Measurements from ENCODE around the gene AGXT. TPM values are rescaled to one million over a fixed set of nuclear protein-coding genes. Genes with fewer than 3 reads are reported as not detected.

AGXT gene
- total RNA-seq, 1 donor from 2014 or later, result not detected

DNA sequence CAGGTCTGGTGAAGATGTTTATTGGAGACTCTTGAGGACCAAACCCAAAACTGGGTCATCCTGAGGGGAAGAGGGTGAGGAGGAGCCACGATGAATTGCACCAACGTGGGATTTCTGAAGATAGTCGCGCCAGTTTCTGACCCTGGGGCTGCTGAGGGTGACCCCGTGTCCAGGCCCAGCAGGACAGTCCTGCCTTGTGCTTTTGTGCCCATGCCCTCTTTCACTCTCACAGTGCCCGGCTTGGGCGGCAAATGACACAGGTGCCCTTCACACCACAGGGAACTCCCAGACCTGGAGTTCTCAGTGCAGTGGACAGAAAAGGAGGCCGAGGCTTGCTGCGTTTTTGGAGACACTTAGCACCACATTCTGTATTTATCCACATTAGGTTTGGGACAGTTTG lies 33.1 kb upstream of the AGXT start:
- Histone ChIP-seq H3K9me3 (no peaks in the 10 kb centered on the region), H3K4me1 (peaks cover 16% of the 10 kb centered on the region), H3K27ac (no peak overlapping the region), H3K4me3 (no peak overlapping the region), H3K27me3 (no peaks in the 10 kb centered on the region), H3K36me3 (no peaks in the 10 kb centered on the region)
- no peak for DNase-seq (ENCODE audit: extremely low spot score in 2 of 2)
- intact Hi-C loops (cut with DNase I), result no loop called here
- TF ChIP-seq, protein P1, sequence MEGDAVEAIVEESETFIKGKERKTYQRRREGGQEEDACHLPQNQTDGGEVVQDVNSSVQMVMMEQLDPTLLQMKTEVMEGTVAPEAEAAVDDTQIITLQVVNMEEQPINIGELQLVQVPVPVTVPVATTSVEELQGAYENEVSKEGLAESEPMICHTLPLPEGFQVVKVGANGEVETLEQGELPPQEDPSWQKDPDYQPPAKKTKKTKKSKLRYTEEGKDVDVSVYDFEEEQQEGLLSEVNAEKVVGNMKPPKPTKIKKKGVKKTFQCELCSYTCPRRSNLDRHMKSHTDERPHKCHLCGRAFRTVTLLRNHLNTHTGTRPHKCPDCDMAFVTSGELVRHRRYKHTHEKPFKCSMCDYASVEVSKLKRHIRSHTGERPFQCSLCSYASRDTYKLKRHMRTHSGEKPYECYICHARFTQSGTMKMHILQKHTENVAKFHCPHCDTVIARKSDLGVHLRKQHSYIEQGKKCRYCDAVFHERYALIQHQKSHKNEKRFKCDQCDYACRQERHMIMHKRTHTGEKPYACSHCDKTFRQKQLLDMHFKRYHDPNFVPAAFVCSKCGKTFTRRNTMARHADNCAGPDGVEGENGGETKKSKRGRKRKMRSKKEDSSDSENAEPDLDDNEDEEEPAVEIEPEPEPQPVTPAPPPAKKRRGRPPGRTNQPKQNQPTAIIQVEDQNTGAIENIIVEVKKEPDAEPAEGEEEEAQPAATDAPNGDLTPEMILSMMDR (IDR thresholded peaks at IDR 0.05), result no peak
- TF ChIP-seq POLR2AphosphoS5 (IDR thresholded peaks at IDR 0.05; ENCODE audit: insufficient read depth in 1 of 2, low read depth in 1 of 2), result no peak
- TF ChIP-seq POLR2A (IDR thresholded peaks at IDR 0.05), result no peak

DNA sequence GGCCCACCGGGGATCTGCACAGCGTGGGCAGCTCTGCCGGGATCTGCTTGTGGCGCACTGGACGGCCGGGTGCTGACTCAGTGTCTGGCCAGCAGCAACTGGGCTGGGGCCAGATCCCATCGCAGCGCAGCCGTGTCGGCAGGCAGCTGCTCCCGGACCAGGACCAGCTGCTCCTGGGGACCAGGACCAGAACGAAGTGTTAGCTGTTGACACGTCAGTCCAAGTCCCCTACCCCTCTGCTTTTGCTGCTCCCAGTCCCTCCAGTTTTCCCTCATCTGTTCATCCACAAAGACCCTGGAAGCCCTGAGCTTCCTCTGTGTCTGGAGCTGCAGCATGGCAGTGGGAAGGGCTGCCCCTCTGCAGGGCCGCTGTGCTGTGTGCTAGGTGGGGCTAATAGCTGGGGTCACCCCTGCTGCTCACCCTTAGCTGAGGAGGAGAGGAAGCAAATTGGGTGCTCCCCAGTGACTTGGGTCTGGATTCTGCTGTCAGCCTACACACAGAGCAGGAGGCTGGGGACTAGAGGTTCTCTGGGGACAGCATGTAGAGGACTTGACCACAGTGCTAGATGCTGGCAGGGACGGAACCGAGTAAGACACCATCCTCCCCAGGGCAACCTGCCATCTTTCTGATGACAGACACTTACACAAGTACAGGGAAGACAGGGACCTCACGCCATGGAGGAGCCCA lies 31.7 kb upstream of the AGXT start:
- Histone ChIP-seq H3K9me3 (no peaks in the 10 kb centered on the region), H3K4me1 (peaks cover 9% of the 10 kb centered on the region), H3K36me3 (no peaks in the 10 kb centered on the region), H3K4me3 (no peak overlapping the region), H3K27me3 (no peaks in the 10 kb centered on the region), H3K27ac (no peak overlapping the region)
- DNase-seq (ENCODE audit: extremely low spot score in 2 of 2), result no peak
- TF ChIP-seq POLR2AphosphoS5 (IDR thresholded peaks at IDR 0.05; ENCODE audit: insufficient read depth in 1 of 2, low read depth in 1 of 2), result peak in 1 of 2 donors; percentile 29
- TF ChIP-seq, protein P1 (IDR thresholded peaks at IDR 0.05), result no peak
- intact Hi-C loops (cut with DNase I), result no loop called here

DNA sequence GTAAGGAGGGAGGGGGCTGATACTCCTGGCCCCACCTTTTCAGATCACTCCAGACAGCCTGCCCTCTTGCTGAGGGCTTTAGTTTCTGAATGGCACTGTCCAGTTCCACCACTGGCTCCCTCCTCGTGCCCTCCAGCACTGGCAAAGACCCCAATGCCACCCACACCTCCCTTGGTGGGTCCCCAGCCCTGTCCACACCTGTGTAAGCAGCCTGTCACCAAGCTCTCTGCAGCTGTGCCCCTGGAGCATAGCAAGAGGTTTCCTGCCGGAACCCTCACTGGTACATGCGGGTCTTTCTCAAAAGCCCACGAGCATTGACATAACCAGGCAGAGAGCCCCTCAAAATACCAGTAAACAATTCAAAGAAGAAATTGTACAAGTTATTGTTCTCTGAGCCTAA lies 31.0 kb upstream of the AGXT start:
- H3K9me3 ChIP-seq, result no peaks in the 10 kb centered on the region
- no peaks in the 10 kb centered on the region for H3K36me3 ChIP-seq
- intact Hi-C loops (cut with DNase I), result no loop called here
- no peaks in the 10 kb centered on the region for H3K27me3 ChIP-seq
- H3K4me3 ChIP-seq, result no peak overlapping the region
- TF ChIP-seq, protein P1 (IDR thresholded peaks at IDR 0.05), result no peak
- TF ChIP-seq POLR2A (IDR thresholded peaks at IDR 0.05) (no peak), POLR2AphosphoS5 (IDR thresholded peaks at IDR 0.05; ENCODE audit: insufficient read depth in 1 of 2, low read depth in 1 of 2) (no peak)
- no peak for DNase-seq (ENCODE audit: extremely low spot score in 2 of 2)
- peaks cover 7% of the 10 kb centered on the region for H3K4me1 ChIP-seq
- no peak overlapping the region for H3K27ac ChIP-seq

DNA sequence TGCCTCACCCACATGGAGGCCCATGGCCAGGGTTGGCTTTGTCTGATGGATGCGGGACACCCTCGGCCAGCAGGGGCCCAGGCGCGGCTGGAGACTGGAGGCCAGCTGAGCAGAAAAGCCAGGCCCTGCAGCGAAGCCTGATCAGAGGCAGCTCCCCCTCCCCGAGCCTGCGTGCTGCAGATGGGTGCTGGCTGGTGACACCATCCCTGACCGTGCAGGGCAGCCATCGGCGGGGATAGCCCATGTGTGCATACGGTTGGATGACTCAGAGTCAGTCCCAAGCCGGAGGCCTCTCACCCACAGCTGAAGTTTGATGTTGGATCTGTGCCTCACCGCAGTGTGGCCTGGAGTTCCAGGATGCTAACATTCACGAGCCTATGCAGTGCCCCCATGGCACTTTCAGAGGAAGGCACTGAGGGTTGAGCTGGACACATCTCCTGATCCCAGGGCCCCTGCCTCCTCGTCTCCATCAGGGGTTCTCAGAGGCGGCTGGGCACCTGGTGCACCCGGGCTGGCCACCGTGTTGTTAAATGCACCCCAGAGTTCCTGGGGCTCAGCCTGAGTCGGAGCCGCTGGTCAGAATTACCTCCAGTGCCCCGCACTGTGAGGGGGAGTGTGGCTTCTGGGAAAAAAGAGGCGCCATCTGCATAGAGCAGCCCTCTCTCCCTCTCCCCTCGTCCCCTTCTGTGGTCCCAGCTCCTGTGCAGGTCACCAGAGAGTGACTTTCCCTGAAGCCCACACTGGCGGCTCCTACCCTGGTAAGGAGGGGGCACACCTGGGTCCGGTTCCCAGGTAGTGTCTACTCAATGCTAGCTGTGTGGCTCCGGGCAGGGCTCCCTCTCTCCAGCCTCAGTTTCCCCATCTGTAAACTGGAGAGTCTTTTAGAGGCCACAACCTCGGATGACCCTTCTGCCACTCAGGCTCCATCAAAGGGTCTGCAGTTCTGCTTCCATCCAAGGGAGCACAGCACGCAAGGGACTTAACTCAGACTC lies 29.2 kb upstream of the AGXT start:
- Histone ChIP-seq H3K27ac (no peak overlapping the region), H3K4me1 (peaks cover 7% of the 10 kb centered on the region), H3K27me3 (no peaks in the 10 kb centered on the region), H3K36me3 (no peaks in the 10 kb centered on the region), H3K9me3 (no peaks in the 10 kb centered on the region), H3K4me3 (no peak overlapping the region)
- no peak for DNase-seq (ENCODE audit: extremely low spot score in 2 of 2)
- intact Hi-C loops (cut with DNase I), result no loop called here
- TF ChIP-seq POLR2A (IDR thresholded peaks at IDR 0.05) (no peak), POLR2AphosphoS5 (IDR thresholded peaks at IDR 0.05; ENCODE audit: insufficient read depth in 1 of 2, low read depth in 1 of 2) (no peak)
- TF ChIP-seq, protein P1 (IDR thresholded peaks at IDR 0.05), result no peak

All from vagina (tissue), 2 donors.